Stimulated activated CD8-positive, alpha-beta memory T cell treated with anti-CD3 and anti-CD28 coated beads, Interleukin-7, amount 100 ng/mL, for 4 hours (primary cell): ENCODE results near the gene ADGRL3.
"Not testable (repeated sequence)": the region's sequence is repeated elsewhere in the genome, so short reads cannot be mapped to it uniquely, and the experiment has no call there.

Experiments
- DNase-seq, 2 donors: peaks; one replicate each; pipeline ENCODE4 v3.0.0-alpha.2; 2020; ENCODE audit warnings: low read depth in 2 of 2

The ADGRL3 gene

GRCh38 chr4:61891953-61892352 is 691.8 kb downstream of the ADGRL3 start:
- no peak for DNase-seq

GRCh38 chr4:61896634-61897033 is 696.5 kb downstream of the ADGRL3 start:
- DNase-seq = no peak

- DNase-seq = no peak
Observed at GRCh38 chr4:61909031-61909430, 708.9 kb downstream of the ADGRL3 start.

DNA sequence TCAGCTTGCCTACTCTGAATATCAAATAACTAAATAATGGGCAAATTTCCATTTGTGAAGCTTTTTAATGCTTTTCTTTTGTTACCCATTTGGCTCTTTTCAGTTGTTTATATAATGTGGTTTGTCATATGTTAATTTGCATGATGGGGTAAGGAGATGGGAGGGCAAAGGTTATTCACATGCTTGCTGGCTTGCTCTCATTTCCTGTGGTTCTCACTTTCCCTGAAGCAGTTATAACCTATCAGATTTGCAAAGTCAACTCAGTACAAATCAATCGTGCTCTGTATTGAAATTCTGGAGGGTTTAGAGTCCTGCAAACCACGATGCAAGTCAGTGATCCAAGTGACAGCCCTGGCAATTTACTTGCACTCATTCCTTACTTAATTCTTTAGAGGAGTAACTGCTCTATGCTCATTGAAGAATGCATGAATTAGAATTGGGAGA is 711.2 kb downstream of the ADGRL3 start:
- DNase-seq = no peak

DNA sequence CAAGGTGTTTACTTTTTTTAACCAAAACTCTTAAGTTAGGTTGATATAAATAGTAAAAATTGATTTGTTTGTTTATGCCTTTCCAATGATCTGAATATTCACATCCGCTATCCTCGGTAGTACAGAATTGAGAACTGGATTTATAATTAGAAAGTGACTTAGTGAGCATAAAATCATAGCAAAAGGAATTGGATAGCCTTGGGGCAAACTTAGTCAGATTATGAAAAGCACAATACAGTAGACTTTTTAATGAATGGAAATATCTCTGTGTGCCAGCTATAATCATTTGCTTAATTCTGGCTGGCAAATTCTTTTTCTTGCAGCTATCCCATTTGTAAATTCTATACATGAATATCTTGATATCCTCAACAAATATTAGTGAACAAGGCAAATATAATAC is 713.5 kb downstream of the ADGRL3 start:
- no peak for DNase-seq

DNA sequence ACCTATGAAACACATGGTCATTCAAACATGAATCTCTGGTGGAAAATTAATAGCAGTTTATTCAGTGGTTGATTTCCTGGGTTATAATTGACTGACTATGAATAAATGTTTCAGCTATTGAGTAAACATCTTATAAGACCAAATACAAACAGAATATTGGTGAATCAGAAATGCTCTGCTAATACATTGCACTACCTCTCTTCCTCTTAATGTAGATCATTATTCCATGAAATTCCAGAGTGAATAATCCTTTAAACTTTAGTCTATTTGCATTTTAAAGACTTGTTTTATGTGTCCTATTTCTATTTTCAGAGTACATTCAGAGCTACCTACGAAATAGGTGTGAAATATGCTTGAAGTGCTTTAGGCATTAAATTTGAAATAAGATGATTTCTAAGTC is 715.4 kb downstream of the ADGRL3 start:
- no peak for DNase-seq

DNA sequence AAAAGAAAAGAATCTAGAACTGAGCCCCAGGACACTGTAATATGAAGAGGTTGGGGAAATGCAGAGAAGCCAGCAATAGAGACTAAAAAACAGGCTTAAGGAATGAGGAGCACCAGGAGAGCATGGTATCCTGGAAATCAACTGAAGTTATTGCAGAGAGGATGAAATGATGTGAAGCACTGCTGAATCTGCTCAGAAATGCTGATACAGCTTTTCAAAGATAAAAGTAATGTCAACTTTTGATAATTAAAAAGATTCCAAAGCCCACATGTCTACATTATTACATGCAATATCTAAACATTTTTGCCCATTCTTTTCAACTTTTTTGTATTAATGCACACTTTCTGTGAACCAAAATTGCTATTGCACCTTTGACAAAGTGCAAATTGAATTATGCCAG is 718.4 kb downstream of the ADGRL3 start:
- DNase-seq = no peak

DNA sequence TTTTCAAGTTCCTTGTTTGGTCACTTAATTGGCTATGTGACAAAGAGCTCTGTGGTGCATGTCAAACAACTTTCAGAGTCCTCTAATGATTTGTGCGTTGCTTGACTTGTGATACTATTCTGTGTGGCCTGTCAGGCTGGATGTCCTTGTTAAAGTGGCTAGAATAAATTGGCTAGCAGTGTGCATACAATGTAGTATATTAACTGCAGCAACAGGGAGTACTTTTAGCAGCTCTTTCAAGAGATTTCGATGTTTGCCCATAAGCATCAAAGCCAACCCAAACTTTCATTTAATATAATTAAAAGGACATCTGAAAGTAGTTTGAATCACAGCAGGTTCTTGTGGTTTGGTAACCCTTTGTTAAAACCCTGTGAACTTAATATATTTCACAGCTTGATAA is 718.9 kb downstream of the ADGRL3 start:
- DNase-seq = no peak

DNA sequence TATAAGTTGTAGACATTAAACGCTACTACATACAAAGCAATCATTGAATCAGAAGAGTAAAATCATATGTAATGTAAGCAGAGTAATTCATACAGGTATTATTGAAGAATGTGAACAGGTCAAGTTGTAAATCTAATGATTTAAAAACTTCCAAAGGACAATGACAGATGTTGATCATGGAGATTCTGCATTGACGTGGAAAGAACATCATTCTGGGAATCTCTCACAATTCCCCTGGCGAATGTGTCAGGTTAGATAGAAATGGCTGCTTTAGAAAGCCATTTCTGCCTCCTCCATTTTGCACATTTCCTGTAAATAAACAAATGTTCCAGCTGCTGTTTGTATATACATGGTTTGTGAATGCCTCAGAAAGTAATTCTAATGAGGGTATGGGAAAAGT is 719.4 kb downstream of the ADGRL3 start:
- no peak for DNase-seq

DNA sequence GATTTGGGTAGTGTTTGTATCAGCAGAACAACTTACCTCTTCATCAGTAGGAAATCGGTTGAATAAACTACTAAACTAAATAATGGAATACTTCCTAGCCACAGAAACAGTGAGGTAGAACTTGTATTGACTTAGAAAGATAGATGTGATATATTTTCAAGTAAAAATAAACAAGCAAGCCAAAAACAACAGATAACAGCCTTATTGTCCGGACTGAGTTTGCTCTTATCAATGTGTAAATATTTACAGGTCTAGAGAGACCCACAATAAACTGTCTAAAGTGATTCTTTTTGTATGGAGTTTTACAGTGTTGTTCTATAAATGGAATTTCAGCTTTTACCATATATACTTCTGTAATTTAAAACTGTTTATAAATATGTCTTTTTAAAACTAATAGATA is 721.8 kb downstream of the ADGRL3 start:
- DNase-seq = no peak

GRCh38 chr4:61922766-61923165 is 722.6 kb downstream of the ADGRL3 start:
- DNase-seq = no peak

DNA sequence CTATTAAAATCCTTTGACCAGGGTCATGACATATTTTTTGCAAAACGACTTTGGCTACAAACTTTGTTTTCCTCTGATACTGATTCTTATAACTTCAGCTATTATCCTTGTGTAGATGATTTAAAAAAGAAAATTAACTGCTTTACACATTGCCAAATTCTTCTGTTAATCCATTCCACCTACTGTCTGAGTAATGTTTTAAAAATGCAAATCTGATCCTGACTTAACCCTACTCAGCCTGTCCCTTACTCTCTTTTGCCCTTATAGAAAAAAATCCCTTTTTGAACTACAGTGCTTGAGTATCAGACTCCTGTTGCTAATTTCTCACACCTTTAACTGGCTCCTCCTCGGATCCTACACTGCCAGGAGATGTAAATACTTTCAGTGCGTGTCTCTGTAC is 723.1 kb downstream of the ADGRL3 start:
- no peak for DNase-seq

GRCh38 chr4:61924131-61924530 is 724.0 kb downstream of the ADGRL3 start:
- no peak for DNase-seq

DNA sequence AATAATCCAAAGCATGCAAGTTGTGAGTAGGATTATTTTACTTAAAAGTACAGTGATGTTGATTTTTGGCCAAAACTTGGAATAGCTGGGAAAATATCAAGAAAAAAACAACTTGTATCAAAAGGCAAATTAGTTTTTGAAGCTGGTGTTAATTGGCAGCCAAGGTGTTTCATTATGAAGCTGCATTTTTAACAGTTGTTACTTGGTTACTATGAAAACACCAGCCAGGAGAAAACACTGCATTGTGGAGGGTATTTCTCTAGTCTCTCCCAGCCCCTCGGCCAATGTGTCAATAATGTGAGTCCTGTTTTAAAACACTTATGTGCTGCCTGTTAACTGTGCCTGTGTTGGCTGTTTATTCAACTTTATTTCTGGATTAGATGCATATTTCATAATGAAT is 733.4 kb downstream of the ADGRL3 start:
- no peak for DNase-seq

- DNase-seq = no peak
Observed at GRCh38 chr4:61934198-61934597, 734.1 kb downstream of the ADGRL3 start.

DNA sequence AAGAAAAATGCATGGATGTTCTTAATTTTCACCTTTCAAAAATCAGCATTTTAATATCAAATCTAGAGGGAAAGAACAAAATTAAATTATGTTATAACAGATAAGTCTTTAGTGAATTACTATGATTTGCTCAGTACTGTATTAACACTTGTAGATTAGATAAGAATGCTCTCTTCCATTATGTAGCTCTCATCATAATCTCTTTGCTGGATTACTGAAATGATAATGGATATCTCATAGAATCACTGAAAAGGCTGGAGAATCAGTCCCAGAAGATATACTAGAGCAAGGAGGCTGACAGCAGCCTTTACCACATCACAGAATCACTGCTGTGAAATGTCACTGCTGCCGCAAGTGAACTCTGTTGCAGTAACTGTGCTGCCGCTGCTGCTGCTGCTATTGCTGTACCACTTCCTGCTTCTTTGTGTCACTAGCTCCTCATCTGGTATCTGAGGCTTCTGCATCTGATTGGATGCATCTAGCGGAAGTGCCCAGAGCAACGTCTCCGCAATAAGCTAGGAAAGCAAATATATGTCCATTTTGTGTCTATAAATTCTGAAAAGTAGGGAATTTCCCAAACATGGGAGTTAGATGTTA is 738.2 kb downstream of the ADGRL3 start:
- DNase-seq = no peak

GRCh38 chr4:61950625-61951024 is 750.5 kb downstream of the ADGRL3 start:
- DNase-seq = no peak

DNA sequence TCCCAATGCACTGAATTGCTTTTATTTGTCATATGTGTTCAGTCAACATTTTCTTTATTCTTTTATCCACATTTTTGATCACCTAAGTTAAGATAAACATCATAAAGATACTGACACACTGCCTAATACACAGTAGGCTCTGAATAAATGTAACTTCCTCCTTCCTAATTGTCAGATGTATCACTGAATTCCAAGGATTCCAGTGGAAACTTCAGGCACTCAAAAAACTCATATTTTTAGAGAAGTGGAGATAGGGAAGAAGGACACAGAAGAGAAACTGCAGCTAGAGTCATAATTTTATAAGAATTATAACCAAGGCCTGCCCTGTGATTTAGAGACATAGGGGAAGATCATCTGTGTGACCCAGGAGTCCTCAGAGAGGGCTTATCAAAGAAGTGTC is 753.3 kb downstream of the ADGRL3 start:
- no peak for DNase-seq

DNA sequence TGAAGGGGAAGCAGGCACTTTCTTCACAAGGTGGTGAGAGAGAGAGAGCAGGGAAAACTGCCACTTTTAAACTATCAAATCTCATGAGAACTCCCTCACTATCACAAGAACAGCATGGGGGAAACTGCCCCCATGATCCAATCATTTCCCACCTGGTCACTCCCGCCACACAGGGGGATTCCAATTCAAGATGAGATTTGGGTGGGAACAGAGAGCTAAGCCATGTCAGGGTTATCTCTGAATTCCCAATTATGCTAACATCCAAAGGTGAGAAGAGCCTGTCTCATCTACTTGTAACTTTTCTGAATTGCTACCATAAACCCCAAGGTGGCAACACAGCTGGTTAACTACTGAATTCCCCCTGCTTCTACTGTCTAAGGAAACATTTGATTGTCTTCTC is 758.5 kb downstream of the ADGRL3 start:
- DNase-seq = no peak

- no peak for DNase-seq
Observed at GRCh38 chr4:61959087-61959486, 759.0 kb downstream of the ADGRL3 start.

DNA sequence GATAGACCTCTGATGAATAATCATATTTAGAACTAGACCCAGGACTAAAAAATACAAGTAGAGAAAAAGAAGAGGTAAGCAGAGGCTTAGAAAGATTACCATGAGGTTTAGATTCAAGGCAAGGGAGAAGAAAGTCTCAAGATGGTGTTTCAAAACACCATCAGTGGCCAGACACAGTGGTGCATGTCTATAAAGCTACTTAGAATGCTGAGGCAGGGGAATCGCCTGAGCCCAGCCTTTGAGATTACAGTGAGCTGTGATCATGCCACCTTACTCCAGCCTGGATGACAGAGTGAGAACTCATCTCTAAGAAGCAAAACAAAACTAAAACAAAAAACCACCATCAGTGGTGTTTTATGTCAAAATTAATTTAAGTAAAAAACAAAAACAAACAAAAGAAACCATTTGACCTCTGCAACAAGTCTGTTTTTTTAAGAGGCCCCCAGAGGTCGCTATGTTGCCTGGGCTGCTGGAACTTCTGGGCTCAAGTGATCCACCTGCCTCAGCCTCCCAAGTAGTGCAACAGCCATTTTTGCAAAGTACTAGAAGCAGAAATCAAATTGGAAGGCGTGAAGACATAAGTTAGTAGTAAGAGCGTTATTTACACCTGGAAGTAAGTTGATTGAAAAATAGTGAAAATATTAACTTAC is 784.3 kb downstream of the ADGRL3 start:
- no peak for DNase-seq

DNA sequence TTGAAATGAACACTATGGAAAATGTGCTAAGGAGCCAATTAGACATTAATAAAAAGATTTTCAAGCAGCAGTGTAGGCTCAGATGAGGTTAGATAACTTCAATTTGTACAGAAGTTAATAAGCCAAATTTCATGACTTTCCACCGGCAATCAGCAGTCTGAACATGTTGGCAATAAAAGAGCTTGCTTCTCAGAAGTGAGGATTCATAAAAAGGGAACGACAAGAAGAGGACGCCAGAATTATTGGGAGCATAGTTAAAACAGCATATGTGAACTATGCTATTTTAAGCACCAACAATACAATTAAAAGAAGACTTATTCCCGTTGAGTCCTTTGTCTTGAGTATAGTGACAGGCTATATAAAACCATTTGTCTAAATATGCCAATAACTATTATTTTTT is 785.3 kb downstream of the ADGRL3 start:
- no peak for DNase-seq

DNA sequence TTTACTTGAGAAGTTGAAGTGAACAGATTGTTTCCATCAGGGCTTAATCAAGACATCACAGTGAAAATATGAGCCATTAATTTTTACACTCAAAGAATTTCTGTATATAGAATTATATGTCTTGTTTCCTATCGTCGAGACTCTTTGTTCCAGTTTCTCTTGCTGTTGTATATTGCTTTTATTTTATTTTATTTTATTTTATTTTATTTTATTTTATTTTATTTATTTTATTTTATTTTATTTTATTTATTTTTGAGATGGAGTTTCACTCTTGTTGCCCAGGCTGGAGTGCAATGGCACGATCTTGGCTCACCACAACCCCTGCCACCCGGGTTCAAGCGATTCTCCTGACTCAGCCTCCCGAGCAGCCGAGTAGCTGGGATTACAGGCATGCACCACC is 786.8 kb downstream of the ADGRL3 start:
- DNase-seq = not testable (repeated sequence)

DNA sequence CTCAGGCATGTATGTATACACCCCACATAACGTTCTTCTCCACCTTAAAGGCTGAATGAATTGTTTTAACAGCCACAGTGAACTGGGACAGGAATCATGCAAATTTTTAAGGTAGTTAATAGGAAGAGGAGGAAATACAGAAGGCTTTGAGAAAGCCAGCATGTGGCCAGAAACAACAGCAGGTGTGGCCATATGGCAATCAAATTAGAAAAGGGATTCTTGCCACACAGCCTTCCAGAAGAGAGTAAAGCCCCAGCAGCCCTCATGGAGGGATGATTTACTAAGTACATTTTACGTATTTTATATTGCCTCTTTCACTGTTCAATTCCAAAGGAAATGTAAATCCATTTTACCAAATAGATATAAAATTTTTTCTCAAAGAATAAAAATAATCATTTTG is 792.2 kb downstream of the ADGRL3 start:
- no peak for DNase-seq
